NCI-H446 (cell line): Measurements from ENCODE around the gene SCRT2.
A peak's percentile ranks its signal among the peaks of the same experiment; 100 is the strongest.
"Not testable (repeated sequence)": the region's sequence is repeated elsewhere in the genome, so short reads cannot be mapped to it uniquely, and the experiment has no call there.

Experiments
- DNase-seq, 2 experiments: peaks; one replicate each; lab custom pipeline; 2025; lab: John Stamatoyannopoulos, UW

The SCRT2 gene

GRCh38 chr20:653110-653589 is 22.5 kb downstream of the SCRT2 start, which contains the start of gene SRXN1:
TSS of gene SRXN1 (minus strand) at chr20:653200. CDS start at chr20:653185, 15 bp downstream.
- DNase-seq, result peak; percentile 70 to 92

- DNase-seq, result no peak
Measured at GRCh38 chr20:652615-653109, 22.9 kb downstream of the SCRT2 start.

GRCh38 chr20:651713-652614 is 23.6 kb downstream of the SCRT2 start:
- DNase-seq, result no peak

GRCh38 chr20:650954-651353 is 24.6 kb downstream of the SCRT2 start:
- DNase-seq, result no peak

GRCh38 chr20:650281-650680 is 25.3 kb downstream of the SCRT2 start:
- no peak for DNase-seq

- DNase-seq, result no peak
Measured at GRCh38 chr20:647479-648019, 28.1 kb downstream of the SCRT2 start.

GRCh38 chr20:646868-647233 is 28.8 kb downstream of the SCRT2 start:
- DNase-seq, result no peak

GRCh38 chr20:646107-646867 is 29.3 kb downstream of the SCRT2 start:
- DNase-seq, result no peak

- peak; percentile 25 to 71 for DNase-seq
Measured at GRCh38 chr20:645318-646106, 30.1 kb downstream of the SCRT2 start.

- no peak for DNase-seq
Measured at GRCh38 chr20:644692-645317, 30.8 kb downstream of the SCRT2 start.

- no peak for DNase-seq
Measured at GRCh38 chr20:642398-643174, 33.0 kb downstream of the SCRT2 start.

GRCh38 chr20:642013-642397 is 33.6 kb downstream of the SCRT2 start:
- DNase-seq, result not testable (repeated sequence)

- peak in 1 of 2 experiments; percentile 10 for DNase-seq
Measured at GRCh38 chr20:641516-641875, 34.1 kb downstream of the SCRT2 start.

- no peak for DNase-seq
Measured at GRCh38 chr20:640674-641515, 34.7 kb downstream of the SCRT2 start.

- DNase-seq, result no peak
Measured at GRCh38 chr20:638579-638978, 37.0 kb downstream of the SCRT2 start.

- DNase-seq, result no peak
Measured at GRCh38 chr20:637559-637958, 38.0 kb downstream of the SCRT2 start.

GRCh38 chr20:635893-636338 is 39.7 kb downstream of the SCRT2 start:
- no peak for DNase-seq

GRCh38 chr20:635028-635892 is 40.3 kb downstream of the SCRT2 start:
- DNase-seq, result no peak
